Measurements from ENCODE around the gene GNG12.

- TF ChIP-seq, protein P1, sequence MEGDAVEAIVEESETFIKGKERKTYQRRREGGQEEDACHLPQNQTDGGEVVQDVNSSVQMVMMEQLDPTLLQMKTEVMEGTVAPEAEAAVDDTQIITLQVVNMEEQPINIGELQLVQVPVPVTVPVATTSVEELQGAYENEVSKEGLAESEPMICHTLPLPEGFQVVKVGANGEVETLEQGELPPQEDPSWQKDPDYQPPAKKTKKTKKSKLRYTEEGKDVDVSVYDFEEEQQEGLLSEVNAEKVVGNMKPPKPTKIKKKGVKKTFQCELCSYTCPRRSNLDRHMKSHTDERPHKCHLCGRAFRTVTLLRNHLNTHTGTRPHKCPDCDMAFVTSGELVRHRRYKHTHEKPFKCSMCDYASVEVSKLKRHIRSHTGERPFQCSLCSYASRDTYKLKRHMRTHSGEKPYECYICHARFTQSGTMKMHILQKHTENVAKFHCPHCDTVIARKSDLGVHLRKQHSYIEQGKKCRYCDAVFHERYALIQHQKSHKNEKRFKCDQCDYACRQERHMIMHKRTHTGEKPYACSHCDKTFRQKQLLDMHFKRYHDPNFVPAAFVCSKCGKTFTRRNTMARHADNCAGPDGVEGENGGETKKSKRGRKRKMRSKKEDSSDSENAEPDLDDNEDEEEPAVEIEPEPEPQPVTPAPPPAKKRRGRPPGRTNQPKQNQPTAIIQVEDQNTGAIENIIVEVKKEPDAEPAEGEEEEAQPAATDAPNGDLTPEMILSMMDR (IDR thresholded peaks at IDR 0.05) = no peak
- TF ChIP-seq POLR2A (IDR thresholded peaks at IDR 0.05) = no peak
Observed at GRCh38 chr1:67821263-67821662, 12.0 kb downstream of the GNG12 start.

All from adrenal gland (tissue), 5 donors.